WTC11 (cell line): ENCODE results near the gene RASA4B. TPM values are rescaled to one million over a fixed set of nuclear protein-coding genes. Genes with fewer than 3 reads are reported as not detected.

Experiments
- ARID4B ChIP-seq: sonication (generic); formaldehyde crosslinking; IDR thresholded peaks from 2 replicates; pipeline ENCODE4 v1.8.0; 2023; ENCODE audit warnings: missing genetic modification reagents, mild to moderate bottlenecking, borderline replicate concordance
- E2F1 ChIP-seq: sonication (generic); formaldehyde crosslinking; IDR thresholded peaks from 2 replicates; pipeline ENCODE4 v1.8.0; 2022; ENCODE audit warnings: mild to moderate bottlenecking, missing genetic modification reagents
- TEAD1 ChIP-seq: sonication (generic); formaldehyde crosslinking; IDR thresholded peaks from 2 replicates; pipeline ENCODE4 v1.8.0; 2022; ENCODE audit warnings: mild to moderate bottlenecking, missing genetic modification reagents
- USF2 ChIP-seq: sonication (generic); formaldehyde crosslinking; IDR thresholded peaks from 2 replicates; pipeline ENCODE4 v1.8.1; 2023; ENCODE audit warnings: mild to moderate bottlenecking, missing genetic modification reagents, moderate library complexity
- ZNF423 ChIP-seq: fragments of 250-450 bp; sonication (Bioruptor Pico); IDR thresholded peaks from 2 replicates; pipeline ENCODE4 v2.1.2; 2022; ENCODE audit warnings: mild to moderate bottlenecking, moderate library complexity
- ZNF512 ChIP-seq: sonication (generic); formaldehyde crosslinking; IDR thresholded peaks from 2 replicates; pipeline ENCODE4 v1.8.1; 2022; ENCODE audit warnings: missing genetic modification reagents, borderline replicate concordance
- microRNA-seq: library from miRNA; unstranded; fragments of <30 nt; microRNA quantifications from one replicate; pipeline ENCODE4 v1.2.0, GENCODE V29; 2022; ENCODE audit warnings: borderline number of aligned reads
- total RNA-seq: library from RNA; stranded (reverse); gene quantifications from 3 replicates; pipeline ENCODE4 v1.2.3, GENCODE V29; 2021
- TF ChIP-seq, protein P1 (sequence below): fragments of 250-450 bp; sonication (Bioruptor Pico); IDR thresholded peaks from 2 replicates; pipeline ENCODE4 v1.9.0; 2021; ENCODE audit warnings: mild to moderate bottlenecking

The RASA4B gene
- total RNA-seq, 1 experiment from 2014 or later: 3.9 TPM

GRCh38 chr7:102433219-102434038 lies 84.1 kb downstream of the RASA4B start, which contains the start of gene ORAI2 (continued):
- no peak for TF ChIP-seq ARID4B (CRISPR knock-in tag)
- no peak for TF ChIP-seq ZNF512 (CRISPR knock-in tag)
- TF ChIP-seq, protein P1, sequence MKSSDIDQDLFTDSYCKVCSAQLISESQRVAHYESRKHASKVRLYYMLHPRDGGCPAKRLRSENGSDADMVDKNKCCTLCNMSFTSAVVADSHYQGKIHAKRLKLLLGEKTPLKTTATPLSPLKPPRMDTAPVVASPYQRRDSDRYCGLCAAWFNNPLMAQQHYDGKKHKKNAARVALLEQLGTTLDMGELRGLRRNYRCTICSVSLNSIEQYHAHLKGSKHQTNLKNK (CRISPR knock-in tag): no peak
- peak; percentile 70 for TF ChIP-seq ZNF423 (CRISPR knock-in tag)
- TF ChIP-seq E2F1 (CRISPR knock-in tag): no peak
- TF ChIP-seq USF2 (CRISPR knock-in tag): peak; percentile 96
- TF ChIP-seq TEAD1 (CRISPR knock-in tag): no peak

Small RNA genes within 50 kb of the gene (microRNA-seq; reads per million reads assigned to microRNA genes)
- 14.3 reads per million, percentile 33 among the genes with 10 or more reads in this experiment for gene MIR4467
- 3.5 reads per million, percentile 4 among the genes with 10 or more reads in this experiment for gene MIR5090

Other genes with a start within 250 kb of the RASA4B start
- 14.7 to 16.5 TPM (median 15.9 TPM) in 3 replicates for gene SH2B2, start 230.9 kb downstream of the RASA4B start, total RNA-seq
- not detected in 3 replicates for gene SPDYE6, start 161.3 kb downstream of the RASA4B start, total RNA-seq
- gene PRKRIP1, start 121.4 kb downstream of the RASA4B start, total RNA-seq: 27.5 to 34.4 TPM (median 30.1 TPM) in 3 replicates
- gene ORAI2, start 84.2 kb downstream of the RASA4B start, total RNA-seq: 22.2 to 25.9 TPM (median 24.7 TPM) in 3 replicates
- 20.4 to 24.8 TPM (median 22.9 TPM) in 3 replicates for gene ALKBH4, start 52.9 kb downstream of the RASA4B start, total RNA-seq
- 37.4 to 41.7 TPM (median 39.6 TPM) in 3 replicates for gene LRWD1, start 52.8 kb downstream of the RASA4B start, total RNA-seq
- 45.9 to 51.7 TPM (median 50.5 TPM) in 3 replicates for gene POLR2J, start 38.9 kb downstream of the RASA4B start, total RNA-seq
- 9.0 to 11.2 TPM (median 10.5 TPM) in 3 replicates for gene UPK3BL2, start 25.9 kb upstream of the RASA4B start, total RNA-seq
- 0.15 to 0.23 TPM in 2 of 3 replicates, not detected in the other for gene SPDYE2, start 33.4 kb upstream of the RASA4B start, total RNA-seq
- 21.2 to 26.5 TPM (median 24.7 TPM) in 3 replicates for gene POLR2J3, start 54.8 kb upstream of the RASA4B start, total RNA-seq
- gene RASA4, start 99.0 kb upstream of the RASA4B start, total RNA-seq: 11.2 to 17.9 TPM (median 17.4 TPM) in 3 replicates
- 21.3 to 27.4 TPM (median 23.2 TPM) in 3 replicates for gene UPK3BL1, start 125.0 kb upstream of the RASA4B start, total RNA-seq
- 0.23 TPM in 1 of 3 replicates, not detected in the others for gene SPDYE2B, start 132.5 kb upstream of the RASA4B start, total RNA-seq
- gene POLR2J2, start 153.9 kb upstream of the RASA4B start, total RNA-seq: 4.3 to 5.9 TPM (median 5.5 TPM) in 3 replicates
- 7.7 to 8.6 TPM (median 7.9 TPM) in 3 replicates for gene FAM185A, start 231.2 kb upstream of the RASA4B start, total RNA-seq